T-helper 17 cell (primary cell): ENCODE results near the gene GGTA1. TPM values are rescaled to one million over a fixed set of nuclear protein-coding genes. Genes with fewer than 3 reads are reported as not detected.
"Not testable (repeated sequence)": the region's sequence is repeated elsewhere in the genome, so short reads cannot be mapped to it uniquely, and the experiment has no call there.

ENCODE experiments used
- ATAC-seq: fragments of 150-1000 bp; cut with Tn5 transposase; 2 replicates; pipeline ENCODE4 v1.10.0; 2021; ENCODE audit warnings: mild to moderate bottlenecking, moderate library complexity
- DNase-seq, 3 donors: peaks; one replicate each; pipeline versions ENCODE4 v3.0.0 to v3.0.0-alpha.2; 2020 to 2021
- H3K9me3 ChIP-seq: one replicate; pipeline ENCODE4 v1.7.0; 2013; ENCODE audit warnings: low read length, mild to moderate bottlenecking; ENCODE audit not compliant: control insufficient read depth, poor library complexity, severe bottlenecking
- H3K27ac Mint-ChIP-seq: one replicate; pipeline ENCODE4 v1.8.0; 2022; ENCODE audit warnings: mild to moderate bottlenecking, moderate library complexity, mixed read lengths
- H3K27me3 Mint-ChIP-seq: one replicate; pipeline ENCODE4 v1.8.0; 2022; ENCODE audit warnings: mixed read lengths
- H3K36me3 Mint-ChIP-seq: one replicate; pipeline ENCODE4 v1.8.0; 2022; ENCODE audit warnings: low read depth, mixed read lengths
- H3K4me1 Mint-ChIP-seq: one replicate; pipeline ENCODE4 v1.8.0; 2022; ENCODE audit warnings: mild to moderate bottlenecking, mixed read lengths
- H3K4me3 Mint-ChIP-seq: one replicate; pipeline ENCODE4 v1.8.0; 2022; ENCODE audit warnings: mild to moderate bottlenecking, moderate library complexity, mixed read lengths
- total RNA-seq, 4 donors: library from RNA in 2 of 4; stranded (reverse) in 2 of 4; gene quantifications; one replicate each; pipeline ENCODE4 v1.2.3 and lab custom pipeline; 2022 to 2026

Gene GGTA1
- total RNA-seq, 2 donors from 2014 or later = 0.50 to 7.7 TPM

GRCh38 chr9:121443981-121444380 lies 55.7 kb downstream of the GGTA1 start:
- H3K27me3 Mint-ChIP-seq = peaks cover 75% of the 10 kb centered on the region
- H3K36me3 Mint-ChIP-seq = no peaks in the 10 kb centered on the region
- no peak overlapping the region for H3K27ac Mint-ChIP-seq
- H3K4me1 Mint-ChIP-seq = peaks cover 6% of the 10 kb centered on the region
- no peak overlapping the region for H3K4me3 Mint-ChIP-seq
- H3K9me3 ChIP-seq = no peaks in the 10 kb centered on the region
- DNase-seq (no peak), ATAC-seq (no peak)

GRCh38 chr9:121441165-121441564 lies 58.5 kb downstream of the GGTA1 start:
- no peak for DNase-seq
- no peaks in the 10 kb centered on the region for H3K36me3 Mint-ChIP-seq

GRCh38 chr9:121439711-121440664 lies 59.7 kb downstream of the GGTA1 start:
- no peaks in the 10 kb centered on the region for H3K36me3 Mint-ChIP-seq
- no peak for ATAC-seq
- no peaks in the 10 kb centered on the region for H3K9me3 ChIP-seq
- no peak for DNase-seq
- H3K27me3 Mint-ChIP-seq = peaks cover 57% of the 10 kb centered on the region
- H3K4me3 Mint-ChIP-seq = no peak overlapping the region
- no peaks in the 10 kb centered on the region for H3K4me1 Mint-ChIP-seq
- H3K27ac Mint-ChIP-seq = peak overlapping the region; percentile 51

More at GRCh38 chr9:121441165-121441564, 58.5 kb downstream of the GGTA1 start:
- Mint-ChIP-seq H3K4me1 (no peaks in the 10 kb centered on the region), H3K27ac (no peak overlapping the region), H3K4me3 (no peak overlapping the region), H3K27me3 (peaks cover 62% of the 10 kb centered on the region)
- ATAC-seq = no peak
- no peaks in the 10 kb centered on the region for H3K9me3 ChIP-seq

GRCh38 chr9:121439016-121439415 lies 60.6 kb downstream of the GGTA1 start:
- DNase-seq (no peak), ATAC-seq (no peak)
- no peak overlapping the region for H3K27ac Mint-ChIP-seq
- H3K36me3 Mint-ChIP-seq = no peaks in the 10 kb centered on the region
- no peaks in the 10 kb centered on the region for H3K4me1 Mint-ChIP-seq
- peaks cover 59% of the 10 kb centered on the region for H3K27me3 Mint-ChIP-seq
- H3K9me3 ChIP-seq = no peaks in the 10 kb centered on the region
- no peak overlapping the region for H3K4me3 Mint-ChIP-seq

GRCh38 chr9:121437891-121438290 lies 61.8 kb downstream of the GGTA1 start:
- Mint-ChIP-seq H3K27ac (no peak overlapping the region), H3K36me3 (no peaks in the 10 kb centered on the region), H3K27me3 (peaks cover 55% of the 10 kb centered on the region), H3K4me1 (no peaks in the 10 kb centered on the region), H3K4me3 (no peak overlapping the region)
- no peaks in the 10 kb centered on the region for H3K9me3 ChIP-seq
- ATAC-seq = no peak
- no peak for DNase-seq

- not testable (repeated sequence) for H3K4me1 Mint-ChIP-seq, H3K9me3 ChIP-seq, ATAC-seq, H3K4me3 Mint-ChIP-seq, H3K36me3 Mint-ChIP-seq, DNase-seq, H3K27ac Mint-ChIP-seq
- H3K27me3 Mint-ChIP-seq = peaks cover 55% of the 10 kb centered on the region
Measured at GRCh38 chr9:121437046-121437445, 62.6 kb downstream of the GGTA1 start.

- no peaks in the 10 kb centered on the region for H3K36me3 Mint-ChIP-seq
- no peaks in the 10 kb centered on the region for H3K9me3 ChIP-seq
- no peaks in the 10 kb centered on the region for H3K4me1 Mint-ChIP-seq
- peaks cover 55% of the 10 kb centered on the region for H3K27me3 Mint-ChIP-seq
- ATAC-seq (no peak), DNase-seq (no peak)
- no peak overlapping the region for H3K27ac Mint-ChIP-seq
- no peak overlapping the region for H3K4me3 Mint-ChIP-seq
Measured at GRCh38 chr9:121434969-121435368, 64.7 kb downstream of the GGTA1 start.

GRCh38 chr9:121427899-121428298 lies 71.7 kb downstream of the GGTA1 start:
- Mint-ChIP-seq H3K4me1 (no peaks in the 10 kb centered on the region), H3K4me3 (no peak overlapping the region)
- ATAC-seq = no peak

GRCh38 chr9:121424024-121424432 lies 75.6 kb downstream of the GGTA1 start:
- H3K27me3 Mint-ChIP-seq = peaks cover 56% of the 10 kb centered on the region
- H3K4me3 Mint-ChIP-seq = no peak overlapping the region

More at GRCh38 chr9:121427899-121428298, 71.7 kb downstream of the GGTA1 start:
- DNase-seq = no peak
- peaks cover 54% of the 10 kb centered on the region for H3K27me3 Mint-ChIP-seq
- no peaks in the 10 kb centered on the region for H3K9me3 ChIP-seq
- no peak overlapping the region for H3K27ac Mint-ChIP-seq
- H3K36me3 Mint-ChIP-seq = no peaks in the 10 kb centered on the region

GRCh38 chr9:121411993-121412392 lies 87.7 kb downstream of the GGTA1 start:
- no peak for DNase-seq
- ATAC-seq = no peak
- peaks cover 24% of the 10 kb centered on the region for H3K27me3 Mint-ChIP-seq

More at GRCh38 chr9:121424024-121424432, 75.6 kb downstream of the GGTA1 start:
- no peak overlapping the region for H3K27ac Mint-ChIP-seq
- DNase-seq (no peak), ATAC-seq (no peak)
- H3K36me3 Mint-ChIP-seq = no peaks in the 10 kb centered on the region
- no peaks in the 10 kb centered on the region for H3K9me3 ChIP-seq
- peaks cover 2% of the 10 kb centered on the region for H3K4me1 Mint-ChIP-seq

GRCh38 chr9:121405899-121406298 lies 93.7 kb downstream of the GGTA1 start:
- ATAC-seq (no peak), DNase-seq (no peak)
- no peak overlapping the region for H3K27ac Mint-ChIP-seq
- H3K27me3 Mint-ChIP-seq = peaks cover 12% of the 10 kb centered on the region
- no peak overlapping the region for H3K4me3 Mint-ChIP-seq
- H3K36me3 Mint-ChIP-seq = no peaks in the 10 kb centered on the region
- H3K4me1 Mint-ChIP-seq = no peaks in the 10 kb centered on the region
- no peaks in the 10 kb centered on the region for H3K9me3 ChIP-seq

More at GRCh38 chr9:121411993-121412392, 87.7 kb downstream of the GGTA1 start:
- Mint-ChIP-seq H3K27ac (no peak overlapping the region), H3K4me3 (no peak overlapping the region), H3K36me3 (no peaks in the 10 kb centered on the region), H3K4me1 (no peaks in the 10 kb centered on the region)
- H3K9me3 ChIP-seq = no peaks in the 10 kb centered on the region
